ENCODE results near the gene S1PR4.

Gene S1PR4

DNA sequence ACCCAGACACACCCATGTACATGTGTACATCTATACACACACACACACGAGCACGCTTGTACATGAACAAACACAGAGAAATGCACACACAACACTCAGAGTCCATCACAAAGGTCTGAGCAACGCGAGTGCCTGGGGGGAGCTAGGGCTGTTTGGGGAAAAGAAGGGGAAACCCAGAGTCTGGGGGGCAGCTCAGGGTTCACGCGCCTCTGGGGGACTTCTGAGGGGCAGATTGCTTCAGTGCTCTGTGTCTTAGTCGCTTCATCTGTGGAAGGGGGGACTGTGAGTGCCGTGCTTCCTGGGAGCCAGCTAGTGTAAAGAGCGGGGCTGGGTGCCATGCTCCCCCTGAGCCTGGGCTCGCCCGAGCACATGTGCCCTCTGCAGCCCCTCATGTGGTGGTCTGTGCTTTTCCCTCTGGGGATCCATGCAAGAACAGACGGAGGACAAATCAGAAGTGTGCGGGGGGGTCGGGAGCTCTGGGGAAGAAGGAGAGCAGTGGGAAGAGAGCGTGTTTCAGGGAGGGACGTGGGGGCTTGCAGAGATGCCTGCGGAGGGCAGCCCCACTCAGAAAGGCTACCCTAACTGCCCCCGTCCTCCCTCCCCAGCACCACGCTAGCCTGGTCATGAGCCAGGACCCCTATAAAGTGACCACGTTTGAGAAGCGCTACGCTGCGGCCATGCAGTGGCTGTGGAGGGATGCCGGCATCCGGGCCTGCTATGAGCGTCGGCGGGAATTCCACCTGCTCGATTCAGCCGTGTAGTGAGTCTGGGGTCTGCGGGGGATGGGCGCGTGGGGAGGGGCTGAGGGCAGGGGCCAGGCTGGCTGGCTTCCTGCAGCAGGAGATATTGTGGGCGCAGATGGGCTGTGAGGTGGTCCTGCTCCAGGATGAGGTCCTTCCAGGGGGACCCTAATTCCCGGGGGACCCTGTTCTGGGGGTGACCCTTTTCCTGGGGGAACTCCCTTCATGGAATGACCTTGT is 28.8 kb upstream of the S1PR4 start:
- H3K4me2 ChIP-seq (ENCODE audit: low read depth, low read length, poor library complexity, severe bottlenecking), result no peak overlapping the region
- H3K4me3 ChIP-seq (ENCODE audit: insufficient read depth, low read length, poor library complexity, severe bottlenecking), result no peak overlapping the region
- no peaks in the 10 kb centered on the region for H4K20me1 ChIP-seq (ENCODE audit: low read depth, low read length)
- H3K27ac ChIP-seq (ENCODE audit: low read depth, low read length), result no peak overlapping the region
- no peaks in the 10 kb centered on the region for H3F3A ChIP-seq (ENCODE audit: insufficient read depth)
- no peaks in the 10 kb centered on the region for H3K9me2 ChIP-seq (replicated peaks; ENCODE audit: insufficient read depth, low read length)
- no peaks in the 10 kb centered on the region for H3K27me3 ChIP-seq (ENCODE audit: low read length)
- H2AFZ ChIP-seq (ENCODE audit: low read depth, low read length, severe bottlenecking), result no peak overlapping the region
- no peaks in the 10 kb centered on the region for H3K79me2 ChIP-seq (ENCODE audit: insufficient read depth, low read length)
- TF ChIP-seq EZH2phosphoT487 (conservative IDR thresholded peaks at IDR 0.05; ENCODE audit: low read length), result no peak
- TF ChIP-seq, protein P1, sequence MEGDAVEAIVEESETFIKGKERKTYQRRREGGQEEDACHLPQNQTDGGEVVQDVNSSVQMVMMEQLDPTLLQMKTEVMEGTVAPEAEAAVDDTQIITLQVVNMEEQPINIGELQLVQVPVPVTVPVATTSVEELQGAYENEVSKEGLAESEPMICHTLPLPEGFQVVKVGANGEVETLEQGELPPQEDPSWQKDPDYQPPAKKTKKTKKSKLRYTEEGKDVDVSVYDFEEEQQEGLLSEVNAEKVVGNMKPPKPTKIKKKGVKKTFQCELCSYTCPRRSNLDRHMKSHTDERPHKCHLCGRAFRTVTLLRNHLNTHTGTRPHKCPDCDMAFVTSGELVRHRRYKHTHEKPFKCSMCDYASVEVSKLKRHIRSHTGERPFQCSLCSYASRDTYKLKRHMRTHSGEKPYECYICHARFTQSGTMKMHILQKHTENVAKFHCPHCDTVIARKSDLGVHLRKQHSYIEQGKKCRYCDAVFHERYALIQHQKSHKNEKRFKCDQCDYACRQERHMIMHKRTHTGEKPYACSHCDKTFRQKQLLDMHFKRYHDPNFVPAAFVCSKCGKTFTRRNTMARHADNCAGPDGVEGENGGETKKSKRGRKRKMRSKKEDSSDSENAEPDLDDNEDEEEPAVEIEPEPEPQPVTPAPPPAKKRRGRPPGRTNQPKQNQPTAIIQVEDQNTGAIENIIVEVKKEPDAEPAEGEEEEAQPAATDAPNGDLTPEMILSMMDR (IDR thresholded peaks at IDR 0.05; ENCODE audit: insufficient read depth, low read length, poor library complexity, severe bottlenecking), result no peak
- no peak overlapping the region for H3K9ac ChIP-seq (ENCODE audit: low read length)
- no peaks in the 10 kb centered on the region for H3K36me3 ChIP-seq (ENCODE audit: low read length)
- H3K9me3 ChIP-seq (ENCODE audit: insufficient read depth, low read length), result no peaks in the 10 kb centered on the region

DNA sequence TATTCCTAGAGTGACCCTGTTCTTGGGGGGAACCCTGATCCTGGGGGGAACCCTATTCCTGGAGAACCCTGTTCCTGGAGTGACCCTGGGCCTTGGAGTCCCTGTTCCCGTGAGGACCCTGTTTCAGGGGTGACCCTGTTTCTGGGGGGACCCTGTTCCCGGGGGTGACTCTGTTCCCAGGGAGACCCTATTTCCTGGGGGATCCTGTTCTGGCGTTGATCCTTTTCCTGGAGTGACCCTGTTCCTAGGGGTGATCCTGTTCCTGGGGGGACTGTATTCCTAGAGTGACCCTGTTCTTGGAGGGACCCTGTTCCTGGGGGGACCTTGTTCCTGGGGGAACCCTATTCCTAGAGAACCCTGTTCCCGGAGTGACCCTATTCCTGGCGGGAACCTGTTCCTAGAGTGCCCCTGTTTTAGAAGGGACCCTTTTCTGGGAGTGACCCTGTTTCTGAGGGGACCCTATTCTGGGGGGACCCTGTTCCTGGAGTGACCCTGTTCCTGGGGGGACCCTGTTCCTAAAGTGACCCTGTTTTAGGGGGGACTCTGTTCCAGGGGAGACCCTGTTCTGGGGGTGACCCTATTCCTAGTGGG is 27.7 kb upstream of the S1PR4 start:
- Histone ChIP-seq H4K20me1 (ENCODE audit: low read depth, low read length) (no peaks in the 10 kb centered on the region), H3K27ac (ENCODE audit: low read depth, low read length) (no peak overlapping the region), H3K36me3 (ENCODE audit: low read length) (no peaks in the 10 kb centered on the region), H3K4me2 (ENCODE audit: low read depth, low read length, poor library complexity, severe bottlenecking) (no peak overlapping the region), H3K79me2 (ENCODE audit: insufficient read depth, low read length) (no peaks in the 10 kb centered on the region), H3K4me3 (ENCODE audit: insufficient read depth, low read length, poor library complexity, severe bottlenecking) (no peak overlapping the region), H3K27me3 (ENCODE audit: low read length) (no peaks in the 10 kb centered on the region), H2AFZ (ENCODE audit: low read depth, low read length, severe bottlenecking) (no peak overlapping the region), H3K9me2 (replicated peaks; ENCODE audit: insufficient read depth, low read length) (no peaks in the 10 kb centered on the region), H3F3A (ENCODE audit: insufficient read depth) (no peaks in the 10 kb centered on the region), H3K9ac (ENCODE audit: low read length) (no peak overlapping the region), H3K9me3 (ENCODE audit: insufficient read depth, low read length) (no peaks in the 10 kb centered on the region)
- TF ChIP-seq, protein P1 (IDR thresholded peaks at IDR 0.05; ENCODE audit: insufficient read depth, low read length, poor library complexity, severe bottlenecking), result no peak
- no peak for TF ChIP-seq EZH2phosphoT487 (conservative IDR thresholded peaks at IDR 0.05; ENCODE audit: low read length)

DNA sequence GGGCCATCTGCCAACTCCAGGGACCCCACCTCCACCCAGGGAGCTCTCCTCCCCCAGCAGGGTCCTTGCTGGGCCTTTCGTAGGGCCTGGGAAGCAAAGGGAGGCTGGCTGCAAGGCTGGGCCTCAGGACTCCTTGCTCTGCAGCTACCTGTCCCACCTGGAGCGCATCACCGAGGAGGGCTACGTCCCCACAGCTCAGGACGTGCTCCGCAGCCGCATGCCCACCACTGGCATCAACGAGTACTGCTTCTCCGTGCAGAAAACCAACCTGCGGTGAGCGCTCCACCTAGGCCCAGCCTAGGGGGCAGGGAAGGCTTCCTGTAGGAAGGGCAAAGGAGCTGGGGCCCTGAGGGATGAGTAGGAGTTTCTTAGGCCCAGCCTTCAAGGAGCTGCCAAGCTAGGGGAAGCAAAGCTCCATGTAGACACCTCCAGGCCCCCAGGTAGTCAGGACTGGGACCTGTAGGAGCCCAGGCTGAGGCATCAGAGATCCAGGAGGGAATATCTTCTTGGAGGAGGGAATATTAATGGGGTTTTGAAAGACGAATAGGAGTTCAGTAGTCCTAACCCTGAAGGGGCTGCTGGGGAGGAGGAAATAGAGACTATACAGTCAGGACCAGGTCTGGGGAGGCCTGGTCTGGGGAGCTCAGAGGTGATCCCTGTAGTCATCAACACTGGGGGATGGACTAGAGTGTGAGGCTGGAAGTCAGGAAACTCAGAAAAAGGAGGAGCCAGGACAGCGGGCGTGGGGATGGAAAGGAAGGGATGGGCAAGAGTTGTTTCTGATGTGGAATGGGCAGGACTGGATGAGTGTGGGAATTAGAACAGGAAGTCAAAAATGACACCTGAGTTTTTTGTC is 26.8 kb upstream of the S1PR4 start:
- Histone ChIP-seq H3K4me3 (ENCODE audit: insufficient read depth, low read length, poor library complexity, severe bottlenecking) (no peak overlapping the region), H3K9ac (ENCODE audit: low read length) (no peak overlapping the region), H3K27me3 (ENCODE audit: low read length) (no peaks in the 10 kb centered on the region), H2AFZ (ENCODE audit: low read depth, low read length, severe bottlenecking) (no peak overlapping the region), H3K27ac (ENCODE audit: low read depth, low read length) (no peak overlapping the region), H3F3A (ENCODE audit: insufficient read depth) (no peaks in the 10 kb centered on the region), H3K4me2 (ENCODE audit: low read depth, low read length, poor library complexity, severe bottlenecking) (no peak overlapping the region), H3K79me2 (ENCODE audit: insufficient read depth, low read length) (no peaks in the 10 kb centered on the region), H3K9me2 (replicated peaks; ENCODE audit: insufficient read depth, low read length) (no peaks in the 10 kb centered on the region), H3K36me3 (ENCODE audit: low read length) (no peaks in the 10 kb centered on the region), H4K20me1 (ENCODE audit: low read depth, low read length) (no peaks in the 10 kb centered on the region), H3K9me3 (ENCODE audit: insufficient read depth, low read length) (no peaks in the 10 kb centered on the region)
- TF ChIP-seq, protein P1 (IDR thresholded peaks at IDR 0.05; ENCODE audit: insufficient read depth, low read length, poor library complexity, severe bottlenecking), result no peak
- TF ChIP-seq EZH2phosphoT487 (conservative IDR thresholded peaks at IDR 0.05; ENCODE audit: low read length), result no peak

Measured in SU-DHL-6 (cell line).